GM19372 (cell line): ENCODE data around the gene FBXL7.

Experiments used
- ATAC-seq: cut with Tn5 transposase; IDR thresholded peaks from one replicate; pipeline ENCODE4 v1.9.1; 2021; ENCODE audit warnings: mild to moderate bottlenecking, low read depth, moderate library complexity; ENCODE audit not compliant: unreplicated experiment

The FBXL7 gene

DNA sequence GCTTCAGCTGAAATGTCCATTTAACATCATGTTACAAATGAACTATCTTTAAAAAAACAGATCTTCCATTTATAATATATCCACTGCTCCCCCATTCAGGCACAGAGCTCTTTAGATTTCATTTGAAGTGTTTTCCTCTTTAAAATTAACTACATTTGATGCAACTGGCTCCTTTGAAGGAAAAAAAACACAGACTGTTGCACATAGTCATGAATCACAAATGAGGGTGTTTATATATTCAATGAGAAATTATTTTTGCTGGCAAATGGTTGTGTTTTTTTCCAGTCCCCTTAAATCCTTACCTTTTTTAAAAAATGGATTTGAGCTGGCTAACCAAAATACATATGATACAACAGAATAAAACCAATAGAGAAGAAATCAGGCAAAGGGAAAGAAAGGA, 240.4 kb downstream of the FBXL7 start:
- ATAC-seq = no peak

DNA sequence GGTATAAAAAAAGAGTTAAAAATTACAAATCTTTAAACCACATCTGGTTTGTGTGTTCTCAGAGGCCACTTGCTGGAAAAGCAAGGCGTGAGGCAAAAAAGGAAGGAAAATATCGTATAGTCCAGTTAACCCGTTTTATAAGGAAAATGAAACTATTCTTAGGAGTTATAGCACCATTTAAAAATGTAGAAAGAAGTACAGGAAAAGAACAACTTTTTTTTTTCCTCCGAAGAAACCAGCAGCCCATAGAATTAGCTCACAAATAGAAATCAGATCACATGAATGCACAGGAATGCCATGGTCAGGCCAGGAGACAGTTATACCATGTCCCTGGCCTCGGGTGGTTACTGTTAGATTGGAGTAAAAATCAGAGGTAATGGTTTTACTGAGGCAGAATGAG, 241.6 kb downstream of the FBXL7 start:
- ATAC-seq = no peak

DNA sequence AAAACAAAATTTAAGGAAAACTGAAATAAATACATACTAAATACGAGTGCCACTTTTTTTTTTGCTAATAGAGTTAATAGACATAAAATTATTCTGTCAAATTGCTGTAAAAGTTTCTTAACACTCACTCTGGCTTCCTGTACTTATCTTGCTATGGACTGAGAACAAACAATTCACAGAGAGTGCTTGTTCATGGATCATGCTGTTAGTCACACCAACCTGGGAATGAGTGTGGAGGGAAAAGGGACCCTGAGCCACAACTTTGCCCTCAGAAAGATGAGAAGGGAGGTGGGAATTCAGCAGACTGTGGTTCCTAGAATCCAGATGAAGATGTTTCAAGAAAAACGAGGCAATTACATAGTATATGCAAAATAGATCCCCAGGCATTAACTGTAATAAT, 246.9 kb downstream of the FBXL7 start:
- no peak for ATAC-seq

DNA sequence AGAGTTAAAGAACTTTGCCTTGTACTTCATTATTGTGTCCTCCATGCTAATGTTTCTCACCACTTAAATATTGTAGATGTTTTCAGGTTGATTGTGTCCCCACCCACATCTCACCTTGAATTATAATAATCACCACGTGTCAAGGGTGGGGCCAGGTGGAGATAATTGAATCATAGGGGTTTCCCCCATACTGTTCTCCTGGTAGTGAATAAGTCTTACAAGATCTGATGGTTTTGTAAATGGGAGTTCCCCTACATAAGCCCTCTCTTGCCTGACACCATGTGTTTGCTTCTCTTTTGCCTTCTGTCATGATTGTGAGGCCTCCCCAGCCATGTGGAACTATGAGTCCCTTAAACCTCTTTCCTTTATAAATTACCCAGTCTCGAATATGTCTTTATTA, 248.3 kb downstream of the FBXL7 start:
- no peak for ATAC-seq

DNA sequence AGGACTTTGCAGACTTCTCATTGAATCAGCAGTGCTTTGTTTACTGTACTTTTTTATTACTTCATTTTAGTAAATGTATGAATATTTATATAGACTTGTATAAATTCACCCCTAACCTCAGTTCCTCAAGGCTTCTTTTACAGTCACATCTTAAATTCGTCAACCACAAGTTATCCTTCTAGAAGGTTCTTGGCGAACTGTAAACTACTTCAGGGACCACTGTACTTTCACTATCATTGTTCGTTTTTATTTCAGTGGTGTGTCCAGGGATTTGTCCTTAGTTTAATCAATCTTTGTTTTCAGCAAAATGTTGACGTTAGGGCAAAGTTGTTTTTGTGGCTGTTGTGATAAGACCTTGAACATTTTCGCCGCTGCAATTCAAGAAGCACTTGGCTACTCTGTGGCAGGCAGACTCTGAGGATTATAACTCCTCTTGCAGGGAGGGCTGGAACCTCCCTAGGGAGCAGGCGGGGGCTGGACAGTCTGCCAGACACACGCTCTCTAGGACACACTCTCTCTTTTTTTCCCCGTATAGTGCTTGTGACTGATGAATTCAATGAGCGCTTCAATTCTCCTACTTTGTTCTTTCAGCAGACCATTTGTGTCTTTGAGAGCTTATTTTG, 252.8 kb downstream of the FBXL7 start:
- no peak for ATAC-seq

DNA sequence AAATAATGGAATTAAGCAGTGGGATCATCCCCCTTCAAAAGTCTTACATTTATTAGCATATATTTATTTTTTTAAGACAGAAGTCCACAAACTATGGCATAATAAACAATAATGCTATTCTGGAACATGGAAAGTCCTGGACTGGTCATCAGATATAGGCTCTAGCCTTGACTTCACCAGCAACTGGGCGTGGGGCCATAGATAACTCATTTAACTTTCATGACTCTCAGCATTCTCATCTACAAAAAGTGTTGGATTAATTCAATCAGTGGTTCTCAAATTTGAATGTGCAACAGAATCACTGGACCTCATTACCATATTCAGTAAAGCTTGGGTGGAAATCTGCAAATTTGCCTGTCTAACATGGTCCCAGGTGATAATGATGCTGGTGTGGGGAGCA, 253.8 kb downstream of the FBXL7 start:
- ATAC-seq = no peak

DNA sequence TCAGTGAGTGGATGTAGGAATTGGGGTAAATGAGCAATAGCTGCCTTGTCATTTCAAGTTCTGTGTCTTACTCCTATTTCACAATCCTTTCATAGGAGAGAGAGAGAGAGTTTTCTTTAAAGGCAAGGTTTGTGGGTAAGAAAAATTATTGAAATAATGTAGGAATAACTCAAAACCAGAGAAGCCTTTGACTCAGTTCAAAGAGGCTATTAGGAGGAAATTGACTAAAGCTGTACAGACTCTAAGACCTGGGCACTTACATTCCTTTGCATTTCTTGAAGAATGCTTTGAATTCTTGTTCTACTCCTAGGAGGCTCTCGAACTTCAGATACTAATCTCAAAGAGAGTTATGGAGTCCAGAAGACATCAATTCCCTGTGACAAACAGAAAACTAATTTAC, 257.1 kb downstream of the FBXL7 start:
- no peak for ATAC-seq

DNA sequence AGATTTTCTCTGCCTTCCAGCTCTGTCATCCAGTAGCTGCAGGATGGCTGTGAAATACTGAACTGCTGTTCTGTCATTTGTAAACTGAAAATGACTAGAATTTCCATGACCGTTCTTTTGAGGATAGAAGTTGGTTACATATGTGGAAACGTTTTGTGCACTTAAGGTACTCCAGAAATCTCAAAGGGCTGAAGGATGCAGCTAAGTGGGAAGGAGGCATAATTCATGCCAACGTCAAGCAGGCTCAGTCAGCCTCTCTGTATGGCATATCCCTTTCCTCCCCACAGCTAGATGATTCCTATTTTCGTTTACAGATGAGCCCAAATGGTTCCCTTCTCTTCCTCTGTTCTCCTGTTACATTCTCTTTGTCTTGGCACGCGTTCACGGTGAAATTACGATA, 257.6 kb downstream of the FBXL7 start:
- ATAC-seq = no peak

DNA sequence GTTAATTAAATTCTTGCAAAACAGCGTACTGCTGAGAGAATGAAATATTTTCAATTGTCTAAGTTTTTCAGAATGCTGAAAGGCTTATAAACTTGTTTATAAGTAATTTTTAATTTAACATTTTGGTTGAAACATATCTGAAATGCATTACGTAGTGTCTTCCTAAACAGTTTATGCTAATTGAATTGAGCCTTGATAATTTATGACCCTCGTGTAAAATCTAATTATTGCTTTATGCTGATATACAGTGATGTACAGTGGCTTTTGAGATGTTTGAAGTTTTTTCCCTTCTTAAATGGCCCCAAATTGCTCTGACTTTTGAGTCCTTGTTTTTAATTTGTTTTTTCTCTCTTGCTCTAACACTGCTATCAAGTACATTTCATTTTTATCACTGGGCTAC, 262.7 kb downstream of the FBXL7 start:
- no peak for ATAC-seq

DNA sequence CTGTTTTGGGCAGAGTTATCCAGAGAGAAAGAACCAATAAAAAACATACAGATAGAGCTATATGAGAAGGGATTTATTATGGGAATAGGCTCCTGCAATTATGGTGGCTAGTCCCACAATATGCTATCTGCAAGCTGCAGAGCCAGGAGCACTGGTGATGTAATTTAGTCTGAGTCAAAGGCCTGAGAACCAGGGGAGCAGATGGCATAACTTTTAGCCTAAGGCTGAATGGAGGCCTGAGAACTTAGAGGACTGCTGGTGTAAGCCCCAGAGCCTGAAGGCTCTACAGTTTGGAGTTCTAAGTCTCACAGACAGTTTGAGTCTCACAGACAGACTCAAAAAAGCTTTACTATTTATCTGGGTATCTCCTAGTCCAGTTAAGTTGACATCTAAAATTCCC, 263.8 kb downstream of the FBXL7 start:
- no peak for ATAC-seq

DNA sequence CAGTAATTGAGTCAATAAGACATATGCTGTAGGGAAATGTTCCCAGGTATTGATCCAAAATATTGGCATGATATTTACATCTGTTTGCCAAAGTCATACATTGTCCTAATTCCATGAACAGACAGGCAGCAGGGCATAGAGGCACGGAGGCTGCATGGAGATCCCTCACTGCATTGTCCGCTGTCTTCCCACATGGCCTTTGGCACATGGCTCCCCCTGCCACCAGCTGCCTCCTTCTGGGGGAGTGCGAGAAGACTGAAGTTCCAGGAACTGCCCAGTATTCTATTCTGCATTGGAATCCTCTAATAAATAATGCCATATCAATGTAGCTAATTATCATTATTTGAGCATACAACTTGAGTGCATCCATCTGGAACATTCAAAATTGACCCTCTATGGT, 269.0 kb downstream of the FBXL7 start:
- ATAC-seq = no peak

DNA sequence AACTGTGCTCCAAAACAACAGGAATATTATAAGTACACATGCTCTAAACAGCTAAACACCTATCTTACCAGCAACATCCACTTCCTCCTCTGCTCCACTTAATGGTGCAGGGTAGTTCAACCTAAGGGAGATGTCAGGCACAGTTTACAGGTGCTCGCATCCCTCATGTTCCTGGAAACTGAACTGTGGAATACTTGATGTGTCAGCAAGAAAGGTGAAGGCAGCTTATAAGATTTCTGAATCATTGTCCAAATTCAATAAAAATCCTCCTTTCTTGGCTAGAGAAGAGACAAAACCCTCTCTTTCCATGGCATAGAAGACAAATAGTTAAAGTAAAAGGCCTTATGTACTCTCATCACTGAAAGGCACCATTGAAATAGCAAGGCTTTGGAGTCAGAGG, 272.2 kb downstream of the FBXL7 start:
- ATAC-seq = no peak

DNA sequence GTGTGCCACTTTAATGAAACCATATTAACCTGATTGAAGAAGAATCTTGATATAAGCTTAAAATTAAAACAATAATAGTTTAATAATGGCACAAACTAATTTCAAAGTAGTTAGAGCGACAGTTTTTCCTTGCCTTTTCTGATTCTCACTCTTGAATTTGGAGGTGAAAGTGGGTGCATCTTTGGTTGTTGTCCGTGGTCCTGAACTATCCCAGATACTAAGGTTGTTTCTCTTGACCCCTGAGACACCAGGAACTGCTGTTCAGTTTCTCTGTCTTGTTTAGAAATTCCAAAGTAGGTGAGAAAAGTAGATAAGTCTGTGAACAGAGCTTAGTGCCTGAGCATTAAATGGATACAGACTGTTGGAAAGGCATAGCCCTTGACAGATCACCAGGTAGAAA, 274.7 kb downstream of the FBXL7 start:
- ATAC-seq = no peak

DNA sequence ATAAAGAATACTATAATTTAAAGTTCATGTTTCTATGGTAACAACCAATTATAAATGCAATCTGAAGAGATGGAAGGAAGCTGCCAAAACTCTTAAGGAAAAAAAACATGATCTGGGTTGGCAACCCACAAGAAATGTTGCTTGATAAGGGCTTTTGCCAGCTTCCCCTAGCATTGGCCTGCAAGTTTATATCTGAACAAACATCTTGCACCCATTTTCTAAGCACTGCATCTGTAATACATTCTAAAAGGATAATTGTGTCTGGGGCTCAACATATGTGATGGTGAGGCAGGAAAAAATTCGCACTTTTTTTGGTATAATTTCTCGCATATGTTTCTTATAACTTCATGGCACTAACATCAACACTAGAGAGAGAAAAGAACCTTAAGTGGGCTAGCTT, 276.4 kb downstream of the FBXL7 start:
- no peak for ATAC-seq

DNA sequence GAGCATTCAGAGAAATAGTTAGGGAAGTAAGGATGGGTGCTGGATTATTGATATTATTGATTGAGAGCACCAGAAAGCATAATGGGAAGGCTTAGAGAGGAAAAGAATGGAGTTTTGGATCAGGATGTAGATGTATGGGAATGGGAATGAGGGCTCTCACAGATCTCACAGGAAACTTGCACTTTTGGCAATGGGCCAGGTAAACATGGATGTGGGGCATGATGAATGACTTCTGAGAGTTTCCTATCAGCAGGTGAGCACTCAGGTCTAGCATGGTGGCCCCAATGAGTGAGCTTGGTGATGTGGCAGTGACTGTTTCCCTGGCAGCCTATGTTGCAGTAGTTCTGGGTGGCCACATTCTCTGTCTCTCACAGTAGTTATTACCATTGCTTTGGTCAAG, 283.8 kb downstream of the FBXL7 start:
- ATAC-seq = no peak

DNA sequence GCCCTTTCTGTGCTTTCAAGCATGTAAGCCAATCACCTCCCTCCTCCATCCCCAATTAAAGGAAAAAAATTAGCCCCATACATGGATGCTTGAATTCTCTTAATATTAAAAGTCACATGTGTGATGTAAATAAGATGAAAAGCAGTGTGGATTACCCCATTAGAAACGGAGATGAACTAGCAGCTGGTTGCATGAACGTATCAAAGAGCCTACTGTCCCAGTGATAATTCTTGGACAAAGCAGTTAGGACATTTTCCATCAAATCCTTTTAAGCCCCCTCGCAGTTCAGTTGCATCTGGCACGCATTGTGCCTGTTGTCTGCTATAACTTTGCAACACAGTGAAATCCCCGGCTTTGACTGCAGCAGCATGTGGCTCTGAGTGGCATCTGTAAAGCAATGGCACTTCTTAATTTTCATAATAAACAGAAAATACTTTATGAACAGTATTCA, 285.6 kb downstream of the FBXL7 start:
- ATAC-seq = no peak

DNA sequence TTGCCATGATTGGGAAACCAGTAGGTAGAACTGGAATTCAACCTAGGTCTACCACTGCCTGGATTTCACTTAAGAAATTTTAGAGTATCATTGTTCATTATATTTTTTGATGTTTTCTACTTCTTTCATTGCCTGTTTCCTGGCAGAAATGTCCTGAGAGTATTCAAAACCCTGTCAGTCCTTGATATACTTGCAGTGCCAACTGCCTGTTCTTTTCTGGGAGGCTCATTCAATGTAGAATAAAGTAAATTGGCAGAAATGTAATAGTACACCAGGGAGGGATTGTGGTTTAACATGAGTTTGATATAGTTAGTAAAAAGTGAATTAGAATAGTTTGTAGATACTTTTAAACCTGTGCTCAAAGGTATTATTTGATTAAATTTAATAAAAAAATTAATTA, 286.3 kb downstream of the FBXL7 start:
- no peak for ATAC-seq

DNA sequence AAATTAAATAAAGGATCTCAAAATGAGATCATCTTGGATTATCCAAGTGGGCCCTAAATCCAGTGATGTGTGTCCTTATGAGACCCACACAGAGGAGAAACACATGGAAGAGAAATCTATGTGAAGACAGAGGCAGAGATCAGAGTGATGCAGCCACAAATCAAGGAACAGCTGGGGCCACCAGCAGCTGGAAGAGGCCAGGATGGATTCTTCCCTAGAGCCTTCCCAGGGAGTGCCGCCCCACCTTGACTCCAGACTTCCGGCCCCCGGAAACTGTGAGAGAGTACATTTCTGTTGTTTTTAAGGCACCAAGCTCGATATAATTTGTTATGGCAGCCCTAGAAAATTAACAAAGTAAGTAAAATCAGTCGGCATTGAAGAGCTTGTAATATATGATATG, 286.9 kb downstream of the FBXL7 start:
- no peak for ATAC-seq

DNA sequence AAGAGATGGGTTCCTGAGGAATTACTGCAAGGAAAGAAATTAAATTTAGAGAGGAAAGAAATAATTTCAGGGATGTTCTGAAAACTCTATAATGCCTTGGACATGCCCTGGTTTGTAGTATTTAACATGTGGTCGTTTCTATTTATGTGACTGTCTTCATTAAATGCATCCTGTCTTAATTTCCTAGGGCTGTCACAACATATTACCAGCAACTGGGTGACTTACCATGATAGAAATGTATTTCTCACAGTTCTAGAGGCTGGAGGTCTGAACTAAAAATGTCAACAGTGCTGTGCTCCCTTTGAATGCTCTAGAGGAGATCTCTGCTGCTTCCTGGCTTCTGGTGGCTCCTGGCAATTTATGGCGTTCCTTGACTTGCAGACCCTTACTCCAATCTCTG, 287.7 kb downstream of the FBXL7 start:
- ATAC-seq = no peak

DNA sequence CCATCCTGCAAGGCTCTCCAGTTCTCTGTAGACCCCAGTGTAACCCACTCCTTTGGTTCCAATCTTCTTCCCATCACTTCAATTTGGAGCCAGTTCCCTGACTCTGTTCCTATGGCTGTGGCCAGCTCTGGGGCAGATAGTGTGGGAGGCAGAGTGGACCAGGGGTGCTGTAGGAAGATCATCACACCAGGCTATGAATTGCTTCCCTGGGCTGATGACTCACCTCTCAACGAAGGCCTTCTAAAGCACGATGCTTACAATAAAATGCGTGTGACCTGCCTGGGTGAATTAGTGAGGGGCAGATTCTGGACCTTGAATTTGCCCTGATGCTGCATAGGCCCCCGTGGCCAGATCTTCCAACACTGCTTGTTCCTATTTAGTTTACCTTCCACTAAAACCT, 289.7 kb downstream of the FBXL7 start:
- no peak for ATAC-seq

DNA sequence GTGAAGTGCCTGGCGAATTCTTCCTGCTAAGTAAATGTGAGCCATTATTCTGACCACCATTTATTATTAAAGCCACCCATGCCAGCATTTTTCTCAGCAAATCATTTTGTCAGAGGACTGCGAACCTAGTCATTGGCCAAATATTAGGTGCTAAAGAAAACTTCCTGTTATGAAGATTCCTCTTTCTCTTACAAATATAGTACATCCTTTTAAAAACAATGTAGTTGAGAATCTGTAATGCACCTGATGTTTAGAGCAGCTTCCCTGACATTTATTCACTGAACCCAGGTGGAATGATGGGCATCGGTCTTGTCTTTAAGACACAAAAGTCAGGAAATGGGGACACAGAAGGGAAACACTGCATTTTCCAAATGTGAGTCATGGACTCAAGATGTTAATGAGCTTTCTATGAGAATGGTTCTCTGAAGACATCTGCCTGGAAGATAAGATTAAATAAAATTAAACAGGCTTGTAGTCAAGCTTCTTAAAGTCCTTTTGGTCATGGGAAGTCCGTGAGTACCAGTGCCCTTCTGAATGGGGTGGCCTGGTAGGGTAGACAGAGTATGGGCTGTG, 290.6 kb downstream of the FBXL7 start:
- no peak for ATAC-seq

DNA sequence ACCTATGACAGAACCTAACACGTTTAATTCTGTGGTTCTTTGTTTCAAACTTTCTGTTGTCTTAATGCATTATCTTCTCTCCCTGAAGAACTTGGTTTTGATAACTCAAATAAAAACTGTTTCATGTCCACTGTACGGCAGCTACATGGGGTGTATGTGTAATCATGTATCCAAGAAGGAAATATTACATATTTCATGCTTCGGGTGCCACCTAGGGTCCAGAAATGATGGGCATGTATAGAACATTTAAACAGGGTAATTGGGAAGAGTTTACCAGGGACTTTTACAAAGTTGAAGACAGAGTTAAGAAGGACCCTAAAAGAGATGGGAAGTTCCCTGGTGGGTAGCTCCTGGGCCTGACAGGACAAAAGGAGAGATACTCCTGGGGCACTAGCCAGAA, 291.3 kb downstream of the FBXL7 start:
- no peak for ATAC-seq

DNA sequence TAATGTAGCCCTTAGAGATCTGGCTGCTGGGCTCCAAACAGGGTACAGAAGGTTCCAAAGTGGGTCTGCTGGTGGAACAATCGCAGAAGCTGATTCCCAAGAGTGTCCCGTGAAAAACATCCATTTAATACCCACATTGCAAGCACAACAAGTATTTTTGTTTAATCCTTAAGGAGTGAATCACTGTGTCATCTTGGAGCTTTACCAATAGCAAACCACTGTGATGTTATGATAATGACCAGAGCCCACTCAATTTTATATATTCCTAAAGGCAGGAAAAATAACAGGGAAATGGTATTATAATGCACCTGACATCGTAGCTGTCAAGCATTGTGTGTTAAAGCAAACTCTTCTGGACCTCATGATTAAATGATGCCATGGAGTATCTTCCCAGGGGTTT, 291.9 kb downstream of the FBXL7 start:
- no peak for ATAC-seq
